Measurements from ENCODE around the gene CDC42SE2. TPM values are rescaled to one million over a fixed set of nuclear protein-coding genes. Genes with fewer than 3 reads are reported as not detected.
"Not testable (repeated sequence)": the region's sequence is repeated elsewhere in the genome, so short reads cannot be mapped to it uniquely, and the experiment has no call there.

Gene CDC42SE2
- total RNA-seq, 1 experiment from 2014 or later, result 46.1 TPM

DNA sequence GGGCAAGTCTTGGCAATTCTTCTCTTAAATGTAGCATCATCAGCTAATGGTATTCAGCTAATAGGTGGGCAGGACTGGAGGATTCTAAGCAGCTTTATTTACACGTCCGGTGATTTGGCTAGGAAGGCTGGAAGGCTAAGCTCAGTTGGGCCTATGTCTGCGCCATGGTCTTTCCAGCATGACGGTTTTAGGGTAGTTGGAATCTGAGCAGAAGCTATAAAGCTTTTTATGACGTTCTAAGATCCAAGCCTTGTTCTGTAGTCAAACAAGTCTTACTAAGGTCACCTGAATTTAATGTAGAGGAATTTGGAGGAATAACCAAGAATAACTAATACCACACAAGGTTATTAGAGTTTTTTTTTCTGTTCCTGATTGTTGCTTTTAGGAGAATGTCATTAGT, 66.2 kb downstream of the CDC42SE2 start:
- ChIA-PET CTCF (no interaction called here), POLR2A (interaction anchor here (0.7 kb wide), 1 partner anchor 45 kb away, joined by 8 read pairs; no protein-coding TSS in a partner anchor)
- no TSS peak for BruUV-seq (replicated peaks)
- peaks cover 6% of the 10 kb centered on the region; the same call in 1 of the 2 replicates for H3K4me1 ChIP-seq (ENCODE audit: control insufficient read depth, insufficient read depth, low read length)
- H3K4me3 ChIP-seq (ENCODE audit: low read depth in 2 of 2, low read length in 2 of 2), result no peak overlapping the region
- H3K27ac ChIP-seq (ENCODE audit: low read length), result no peak overlapping the region
- H3K27me3 ChIP-seq (ENCODE audit: control insufficient read depth, insufficient read depth, low read length), result no peaks in the 10 kb centered on the region
- H3K9me3 ChIP-seq (ENCODE audit: control insufficient read depth, insufficient read depth, low read depth, low read length), result no peaks in the 10 kb centered on the region
- TF ChIP-seq, protein P1, sequence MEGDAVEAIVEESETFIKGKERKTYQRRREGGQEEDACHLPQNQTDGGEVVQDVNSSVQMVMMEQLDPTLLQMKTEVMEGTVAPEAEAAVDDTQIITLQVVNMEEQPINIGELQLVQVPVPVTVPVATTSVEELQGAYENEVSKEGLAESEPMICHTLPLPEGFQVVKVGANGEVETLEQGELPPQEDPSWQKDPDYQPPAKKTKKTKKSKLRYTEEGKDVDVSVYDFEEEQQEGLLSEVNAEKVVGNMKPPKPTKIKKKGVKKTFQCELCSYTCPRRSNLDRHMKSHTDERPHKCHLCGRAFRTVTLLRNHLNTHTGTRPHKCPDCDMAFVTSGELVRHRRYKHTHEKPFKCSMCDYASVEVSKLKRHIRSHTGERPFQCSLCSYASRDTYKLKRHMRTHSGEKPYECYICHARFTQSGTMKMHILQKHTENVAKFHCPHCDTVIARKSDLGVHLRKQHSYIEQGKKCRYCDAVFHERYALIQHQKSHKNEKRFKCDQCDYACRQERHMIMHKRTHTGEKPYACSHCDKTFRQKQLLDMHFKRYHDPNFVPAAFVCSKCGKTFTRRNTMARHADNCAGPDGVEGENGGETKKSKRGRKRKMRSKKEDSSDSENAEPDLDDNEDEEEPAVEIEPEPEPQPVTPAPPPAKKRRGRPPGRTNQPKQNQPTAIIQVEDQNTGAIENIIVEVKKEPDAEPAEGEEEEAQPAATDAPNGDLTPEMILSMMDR (IDR thresholded peaks at IDR 0.05), result no peak
- TF ChIP-seq SIN3A (IDR thresholded peaks at IDR 0.05; ENCODE audit: borderline replicate concordance, insufficient read depth, low read depth, low read length) (no peak), TCF7L2 (IDR thresholded peaks at IDR 0.05; ENCODE audit: low read depth, low read length) (no peak), POLR2AphosphoS5 (IDR thresholded peaks at IDR 0.05; ENCODE audit: low read depth, low read length) (no peak)
- TF ChIP-seq, protein P2, sequence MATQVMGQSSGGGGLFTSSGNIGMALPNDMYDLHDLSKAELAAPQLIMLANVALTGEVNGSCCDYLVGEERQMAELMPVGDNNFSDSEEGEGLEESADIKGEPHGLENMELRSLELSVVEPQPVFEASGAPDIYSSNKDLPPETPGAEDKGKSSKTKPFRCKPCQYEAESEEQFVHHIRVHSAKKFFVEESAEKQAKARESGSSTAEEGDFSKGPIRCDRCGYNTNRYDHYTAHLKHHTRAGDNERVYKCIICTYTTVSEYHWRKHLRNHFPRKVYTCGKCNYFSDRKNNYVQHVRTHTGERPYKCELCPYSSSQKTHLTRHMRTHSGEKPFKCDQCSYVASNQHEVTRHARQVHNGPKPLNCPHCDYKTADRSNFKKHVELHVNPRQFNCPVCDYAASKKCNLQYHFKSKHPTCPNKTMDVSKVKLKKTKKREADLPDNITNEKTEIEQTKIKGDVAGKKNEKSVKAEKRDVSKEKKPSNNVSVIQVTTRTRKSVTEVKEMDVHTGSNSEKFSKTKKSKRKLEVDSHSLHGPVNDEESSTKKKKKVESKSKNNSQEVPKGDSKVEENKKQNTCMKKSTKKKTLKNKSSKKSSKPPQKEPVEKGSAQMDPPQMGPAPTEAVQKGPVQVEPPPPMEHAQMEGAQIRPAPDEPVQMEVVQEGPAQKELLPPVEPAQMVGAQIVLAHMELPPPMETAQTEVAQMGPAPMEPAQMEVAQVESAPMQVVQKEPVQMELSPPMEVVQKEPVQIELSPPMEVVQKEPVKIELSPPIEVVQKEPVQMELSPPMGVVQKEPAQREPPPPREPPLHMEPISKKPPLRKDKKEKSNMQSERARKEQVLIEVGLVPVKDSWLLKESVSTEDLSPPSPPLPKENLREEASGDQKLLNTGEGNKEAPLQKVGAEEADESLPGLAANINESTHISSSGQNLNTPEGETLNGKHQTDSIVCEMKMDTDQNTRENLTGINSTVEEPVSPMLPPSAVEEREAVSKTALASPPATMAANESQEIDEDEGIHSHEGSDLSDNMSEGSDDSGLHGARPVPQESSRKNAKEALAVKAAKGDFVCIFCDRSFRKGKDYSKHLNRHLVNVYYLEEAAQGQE (IDR thresholded peaks at IDR 0.05; ENCODE audit: insufficient read depth in 1 of 2, low read depth in 2 of 2, low read length in 1 of 2), result no peak
- DNase-seq (ENCODE audit: low read depth, low spot score) (no peak), ATAC-seq (no peak)
- in situ Hi-C loops (cut with HindIII; ENCODE audit: low pct_unique_long_range_greater_than_20kb, low sequenced_read_pairs), result no loop called here
- H3K36me3 ChIP-seq (ENCODE audit: control insufficient read depth, insufficient read depth, low read length), result no peaks in the 10 kb centered on the region; the same call in 1 of the 2 replicates
- intact Hi-C loops (cut with micrococcal nuclease; ENCODE audit: unreplicated experiment), result no loop called here

DNA sequence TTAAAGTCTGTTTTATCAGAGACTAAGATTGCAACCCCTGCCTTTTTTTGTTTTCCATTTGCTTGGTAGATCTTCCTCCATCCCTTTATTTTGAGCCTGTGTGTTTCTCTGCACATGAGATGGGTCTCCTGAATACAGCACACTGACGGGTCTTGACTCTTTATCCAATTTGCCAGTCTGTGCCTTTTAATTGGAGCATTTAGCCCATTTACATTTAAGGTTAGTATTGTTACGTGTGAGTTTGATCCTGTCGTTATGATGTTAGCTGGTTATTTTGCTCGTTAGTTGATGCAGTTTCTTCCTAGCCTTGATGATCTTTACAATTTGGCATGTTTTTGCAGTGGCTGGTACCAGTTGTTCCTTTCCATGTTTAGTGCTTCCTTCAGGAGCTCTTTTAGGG, 71.9 kb downstream of the CDC42SE2 start:
- H3K9me3 ChIP-seq (ENCODE audit: control insufficient read depth, insufficient read depth, low read depth, low read length); BruUV-seq (replicated peaks); H3K4me3 ChIP-seq (ENCODE audit: low read depth in 2 of 2, low read length in 2 of 2); H3K27ac ChIP-seq (ENCODE audit: low read length); H3K27me3 ChIP-seq (ENCODE audit: control insufficient read depth, insufficient read depth, low read length); H3K4me1 ChIP-seq (ENCODE audit: control insufficient read depth, insufficient read depth, low read length); CTCF ChIA-PET; POLR2A ChIA-PET; intact Hi-C loops (cut with micrococcal nuclease; ENCODE audit: unreplicated experiment); ATAC-seq; DNase-seq (ENCODE audit: low read depth, low spot score); in situ Hi-C loops (cut with HindIII; ENCODE audit: low pct_unique_long_range_greater_than_20kb, low sequenced_read_pairs); H3K36me3 ChIP-seq (ENCODE audit: control insufficient read depth, insufficient read depth, low read length): not testable (repeated sequence)

DNA sequence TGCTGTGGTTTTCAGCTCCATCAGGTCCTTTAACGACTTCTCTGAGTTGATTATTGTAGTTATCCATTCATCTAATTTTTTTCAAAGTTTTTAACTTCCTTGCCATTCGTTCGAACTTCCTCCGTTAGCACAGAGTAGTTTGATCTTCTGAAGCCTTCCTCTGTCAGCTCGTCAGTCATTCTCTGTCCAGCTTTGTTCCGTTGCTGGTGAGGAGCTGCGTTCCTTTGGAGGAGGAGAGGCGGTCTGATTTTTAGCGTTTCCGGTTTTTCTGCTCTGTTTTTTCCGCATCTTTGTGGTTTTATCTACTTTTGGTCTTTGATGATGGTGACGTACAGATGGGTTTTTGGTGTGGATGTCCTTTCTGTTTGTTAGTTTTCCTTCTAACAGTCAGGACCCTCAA, 72.9 kb downstream of the CDC42SE2 start:
- in situ Hi-C loops (cut with HindIII; ENCODE audit: low pct_unique_long_range_greater_than_20kb, low sequenced_read_pairs); H3K27me3 ChIP-seq (ENCODE audit: control insufficient read depth, insufficient read depth, low read length); H3K9me3 ChIP-seq (ENCODE audit: control insufficient read depth, insufficient read depth, low read depth, low read length); H3K36me3 ChIP-seq (ENCODE audit: control insufficient read depth, insufficient read depth, low read length); DNase-seq (ENCODE audit: low read depth, low spot score); BruUV-seq (replicated peaks); H3K4me1 ChIP-seq (ENCODE audit: control insufficient read depth, insufficient read depth, low read length); H3K27ac ChIP-seq (ENCODE audit: low read length); intact Hi-C loops (cut with micrococcal nuclease; ENCODE audit: unreplicated experiment); CTCF ChIA-PET; ATAC-seq; H3K4me3 ChIP-seq (ENCODE audit: low read depth in 2 of 2, low read length in 2 of 2): not testable (repeated sequence)
- POLR2A ChIA-PET, result interaction anchor here (0.7 kb wide), 1 partner anchor 9 kb away, joined by 4 read pairs; no protein-coding TSS in a partner anchor

DNA sequence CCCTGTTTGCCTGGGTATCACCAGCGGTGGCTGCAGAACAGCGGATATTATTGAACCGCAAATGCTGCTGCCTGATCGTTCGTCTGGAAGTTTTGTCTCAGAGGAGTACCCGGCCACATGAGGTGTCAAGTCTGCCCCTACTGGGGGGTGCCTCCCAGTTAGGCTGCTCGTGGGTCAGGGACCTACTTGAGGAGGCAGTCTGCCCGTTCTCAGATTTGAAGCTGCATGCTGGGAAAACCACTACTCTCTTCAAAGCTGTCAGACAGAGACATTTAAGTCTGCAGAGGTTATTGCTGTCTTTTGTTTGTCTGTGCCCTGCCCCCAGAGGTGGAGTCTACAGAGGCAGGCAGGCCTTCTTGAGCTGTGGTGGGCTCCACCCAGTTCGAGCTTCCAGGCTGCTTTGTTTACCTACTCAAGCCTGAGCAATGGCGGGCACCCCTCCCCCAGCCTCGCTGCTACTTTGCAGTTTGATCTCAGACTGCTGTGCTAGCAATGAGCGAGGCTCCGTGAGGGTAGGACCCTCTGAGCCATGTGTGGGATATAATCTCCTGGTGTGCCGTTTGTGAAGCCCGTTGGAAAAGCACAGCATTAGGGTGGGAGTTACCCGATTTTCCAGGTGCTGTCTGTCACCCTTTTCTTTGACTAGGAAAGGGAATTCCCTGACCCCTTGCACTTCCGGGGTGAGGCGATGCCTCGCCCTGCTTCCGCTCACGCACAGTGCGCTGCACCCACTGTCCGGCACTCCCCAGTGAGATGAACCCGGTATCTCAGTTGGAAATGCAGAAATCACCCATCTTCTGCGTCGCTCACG, 73.6 kb downstream of the CDC42SE2 start:
- H3K27ac ChIP-seq (ENCODE audit: low read length); BruUV-seq (replicated peaks); H3K27me3 ChIP-seq (ENCODE audit: control insufficient read depth, insufficient read depth, low read length); intact Hi-C loops (cut with micrococcal nuclease; ENCODE audit: unreplicated experiment); H3K36me3 ChIP-seq (ENCODE audit: control insufficient read depth, insufficient read depth, low read length); in situ Hi-C loops (cut with HindIII; ENCODE audit: low pct_unique_long_range_greater_than_20kb, low sequenced_read_pairs); H3K4me3 ChIP-seq (ENCODE audit: low read depth in 2 of 2, low read length in 2 of 2); H3K4me1 ChIP-seq (ENCODE audit: control insufficient read depth, insufficient read depth, low read length); ATAC-seq; CTCF ChIA-PET; H3K9me3 ChIP-seq (ENCODE audit: control insufficient read depth, insufficient read depth, low read depth, low read length); DNase-seq (ENCODE audit: low read depth, low spot score): not testable (repeated sequence)
- POLR2A ChIA-PET, result interaction anchor here (0.7 kb wide), 1 partner anchor 9 kb away, joined by 4 read pairs; no protein-coding TSS in a partner anchor
